ENCODE data around the gene RCOR2.
"Not testable (repeated sequence)": the region's sequence is repeated elsewhere in the genome, so short reads cannot be mapped to it uniquely, and the experiment has no call there.

GRCh38 chr11:63863620-63864019, 53.3 kb downstream of the RCOR2 start:
- TF ChIP-seq POLR2A, POLR2AphosphoS5 (IDR thresholded peaks at IDR 0.05; ENCODE audit: low read depth, low read length): not testable (repeated sequence)

Measured in GM12892 (cell line).